Endothelial cell of umbilical vein (primary cell): ENCODE results near the gene CNN1. TPM values are rescaled to one million over a fixed set of nuclear protein-coding genes. Genes with fewer than 3 reads are reported as not detected.

Experiments used
- BruUV-seq: library from RNA; stranded (reverse); fragments of 400-500 nt; replicated peaks from 2 replicates; lab custom pipeline; 2021; lab: Mats Ljungman, UMichigan
- CTCF ChIA-PET: fragments of 300-600, 350-600 bp; sonication (Branson Sonifier 250); formaldehyde crosslinking; loops from one replicate; lab custom pipeline; 2021; ENCODE audit warnings: antibody characterized with exemption, inconsistent platforms; lab: Charles Lee
- POLR2A ChIA-PET: fragments of 300-600, 350-600 bp; sonication (Branson Sonifier 250); formaldehyde crosslinking; loops from one replicate; lab custom pipeline; 2021; ENCODE audit warnings: antibody characterized with exemption, inconsistent platforms; lab: Charles Lee
- DNase-seq: peaks from one replicate; pipeline ENCODE4 v3.0.0-alpha.2; 2011; ENCODE audit warnings: low read depth, low spot score
- FAIRE-seq: peaks from 2 replicates; lab custom pipeline; 2011; peaks lifted over from hg19 to GRCh38; lab: Jason Lieb, UNC
- H2AFZ ChIP-seq: 2 replicates; pipeline ENCODE4 v1.6.0; 2012; ENCODE audit warnings: low read depth, low read length, control low read depth, inconsistent platforms
- H3K27ac ChIP-seq: 2 replicates; pipeline ENCODE4 v1.5.1; 2011; ENCODE audit warnings: low read depth, mild to moderate bottlenecking, control low read depth, low read length, moderate library complexity; ENCODE audit not compliant: insufficient read depth
- H3K27me3 ChIP-seq, 2 experiments: 2 replicates each; pipeline versions ENCODE4 v1.6.0 to v1.6.1; 2011; ENCODE audit warnings: low read length in 2 of 2, mixed read lengths in 1 of 2; ENCODE audit not compliant: control insufficient read depth in 2 of 2, insufficient read depth in 2 of 2
- H3K36me3 ChIP-seq, 2 experiments: 2 replicates in 1 of 2; 3 replicates in 1 of 2; pipeline ENCODE4 v1.5.1; 2011; ENCODE audit warnings: low read length in 2 of 2, mild to moderate bottlenecking in 1 of 2, moderate library complexity in 1 of 2; ENCODE audit not compliant: control insufficient read depth in 2 of 2, insufficient read depth in 2 of 2; ENCODE audit errors: extremely low read depth in 1 of 2
- H3K4me1 ChIP-seq: 3 replicates; pipeline ENCODE4 v1.5.1; 2011; ENCODE audit warnings: mild to moderate bottlenecking, low read length; ENCODE audit not compliant: control insufficient read depth, insufficient read depth; ENCODE audit errors: extremely low read depth
- H3K4me2 ChIP-seq: 2 replicates; pipeline ENCODE4 v1.6.1; 2011; ENCODE audit warnings: low read length, control low read depth, mixed read lengths; ENCODE audit not compliant: insufficient read depth
- H3K4me3 ChIP-seq, 3 experiments: fragments of 200-600 bp in 1 of 3; sonication (generic), shearing (Covaris generic) in 1 of 3; replicated peaks in 1 of 3; 2 replicates each; pipeline ENCODE4 v1.5.1; 2011 to 2016; ENCODE audit warnings: control low read depth in 3 of 3, low read length in 3 of 3, mild to moderate bottlenecking in 2 of 3, inconsistent platforms in 1 of 3, low read depth in 1 of 3, moderate library complexity in 1 of 3; ENCODE audit not compliant: insufficient read depth in 1 of 3
- H3K79me2 ChIP-seq: 2 replicates; pipeline ENCODE4 v1.6.0; 2012; ENCODE audit warnings: low read length, inconsistent platforms; ENCODE audit not compliant: control insufficient read depth, insufficient read depth
- H3K9ac ChIP-seq: replicated peaks from 2 replicates; pipeline ENCODE3; 2011; ENCODE audit warnings: low read length, control low read depth; ENCODE audit not compliant: insufficient read depth; ENCODE audit errors: extremely low read depth
- H3K9me1 ChIP-seq: replicated peaks from 3 replicates; pipeline ENCODE4 v1.6.0; 2011; ENCODE audit warnings: mild to moderate bottlenecking, low read length; ENCODE audit not compliant: control insufficient read depth, insufficient read depth; ENCODE audit errors: extremely low read depth
- H3K9me3 ChIP-seq: replicated peaks from 2 replicates; pipeline ENCODE4 v1.5.1; 2012; ENCODE audit warnings: low read length, inconsistent platforms; ENCODE audit not compliant: control insufficient read depth, insufficient read depth
- H4K20me1 ChIP-seq: replicated peaks from 2 replicates; pipeline ENCODE3; 2011; ENCODE audit warnings: mild to moderate bottlenecking, low read length; ENCODE audit not compliant: control insufficient read depth, insufficient read depth; ENCODE audit errors: extremely low read depth
- EZH2 ChIP-seq: IDR thresholded peaks from 2 replicates; pipeline ENCODE4 v1.6.1; 2012; ENCODE audit warnings: borderline replicate concordance, low read depth, mild to moderate bottlenecking, moderate library complexity, low read length, inconsistent platforms; ENCODE audit not compliant: severe bottlenecking
- FOS ChIP-seq: IDR thresholded peaks from 2 replicates; pipeline ENCODE4 v1.6.1; 2011; ENCODE audit warnings: mild to moderate bottlenecking, low read length, moderate library complexity, borderline replicate concordance; ENCODE audit not compliant: insufficient read depth
- GATA2 ChIP-seq: IDR thresholded peaks from 2 replicates; pipeline ENCODE4 v1.7.0; 2011; ENCODE audit warnings: low read depth, mild to moderate bottlenecking, moderate library complexity, mixed read lengths, low read length; ENCODE audit not compliant: insufficient read length, insufficient read depth
- JUN ChIP-seq: IDR thresholded peaks from 2 replicates; pipeline ENCODE4 v1.6.1; 2011; ENCODE audit warnings: borderline replicate concordance, low read depth; ENCODE audit not compliant: insufficient read length, insufficient read depth
- MYC ChIP-seq: IDR thresholded peaks from one replicate; pipeline ENCODE4 v1.6.1; 2011; ENCODE audit warnings: mild to moderate bottlenecking, low read depth, low read length
- POLR2A ChIP-seq: IDR thresholded peaks from 2 replicates; pipeline ENCODE4 v1.6.1; 2012; ENCODE audit warnings: low read depth, mild to moderate bottlenecking, control low read depth, low read length
- POLR2AphosphoS5 ChIP-seq: IDR thresholded peaks from 2 replicates; pipeline ENCODE4 v1.6.1; 2012; ENCODE audit warnings: low read depth, mild to moderate bottlenecking, control low read depth, low read length, moderate library complexity; ENCODE audit not compliant: insufficient read depth
- dilution Hi-C: fragments of 300-500 bp; cut with MboI; formaldehyde crosslinking; loops from one replicate; pipeline ENCODE4 v1.15.0; 2019; ENCODE audit warnings: low sequenced_read_pairs; ENCODE audit not compliant: extremely low pct_ligation_motif_present
- intact Hi-C: fragments of 100-400 bp; cut with micrococcal nuclease; formaldehyde crosslinking; loops from one replicate; pipeline ENCODE4 v1.10.0; 2022
- polyA plus RNA-seq, 4 experiments: library from polyadenylated mRNA; depleted of rRNA in 3 of 4; stranded (reverse) in 3 of 4; unstranded in 1 of 4; fragments of >200 nt; gene quantifications; 2 replicates each; pipeline versions ENCODE4 v1.2.1 to v1.2.3, GENCODE V29; 2011 to 2012; ENCODE audit warnings: missing spikeins in 1 of 4
- total RNA-seq: library from RNA; stranded (reverse); gene quantifications from 2 replicates; pipeline ENCODE4 v1.2.3, GENCODE V29; 2021
- TF ChIP-seq, protein P1 (sequence below): IDR thresholded peaks from 2 replicates; pipeline ENCODE4 v1.6.1; 2011; ENCODE audit not compliant: insufficient read depth, insufficient read length
- TF ChIP-seq, protein P2 (sequence below), 2 donors: IDR thresholded peaks; 1 replicate in 1 of 2; 2 replicates in 1 of 2; pipeline ENCODE4 v1.5.1; 2011; ENCODE audit warnings: low read length in 2 of 2, mild to moderate bottlenecking in 2 of 2, moderate library complexity in 2 of 2, control low read depth in 1 of 2, inconsistent platforms in 1 of 2, low read depth in 1 of 2; ENCODE audit not compliant: insufficient read depth in 1 of 2; ENCODE audit errors: extremely low read depth in 1 of 2

CNN1 gene
- total and polyA plus RNA-seq, 2 donors (not counting 3 experiments of a cell fraction or from before 2014, with no cell fraction given), result 0.76 TPM; not detected in 1

DNA sequence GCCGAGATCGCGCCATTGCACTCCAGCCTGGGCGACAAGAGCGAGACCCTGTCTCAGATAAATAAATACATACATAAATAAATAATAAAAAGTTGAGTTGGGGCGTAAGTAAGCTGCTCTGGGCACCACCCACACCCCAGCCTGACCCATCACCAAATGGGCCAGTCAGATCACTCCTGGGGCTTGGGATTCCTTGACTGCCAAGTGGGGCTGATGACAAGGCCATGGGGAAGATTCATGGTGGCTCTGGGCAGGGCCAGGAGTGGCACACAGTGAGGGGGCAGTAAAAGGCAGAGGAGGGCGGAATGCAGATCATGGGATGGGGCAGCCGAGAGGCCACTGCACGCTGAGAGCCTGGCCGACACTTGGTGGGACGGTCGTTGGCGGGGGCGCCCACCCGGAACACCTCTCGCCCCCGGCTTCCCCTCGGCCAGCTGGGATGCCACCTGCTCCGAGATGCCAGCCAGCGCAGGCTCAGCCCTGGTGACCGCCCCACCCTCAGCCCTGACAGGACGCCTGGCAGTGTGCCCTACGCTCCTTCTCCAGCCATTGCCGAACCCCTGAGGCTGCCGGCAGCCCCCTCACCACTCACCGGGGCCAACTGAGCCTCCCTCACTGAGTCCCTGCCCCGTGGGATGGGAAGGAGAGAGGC lies 43.9 kb upstream of the CNN1 start:
- TF ChIP-seq MYC, result no peak
- TF ChIP-seq GATA2, result no peak
- no peak for TF ChIP-seq JUN
- no peak for TF ChIP-seq POLR2AphosphoS5
- no peak for TF ChIP-seq FOS
- TF ChIP-seq, protein P1, sequence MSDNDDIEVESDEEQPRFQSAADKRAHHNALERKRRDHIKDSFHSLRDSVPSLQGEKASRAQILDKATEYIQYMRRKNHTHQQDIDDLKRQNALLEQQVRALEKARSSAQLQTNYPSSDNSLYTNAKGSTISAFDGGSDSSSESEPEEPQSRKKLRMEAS, result no peak
- no peak for TF ChIP-seq POLR2A
- TF ChIP-seq EZH2, result no peak
- TF ChIP-seq, protein P2, sequence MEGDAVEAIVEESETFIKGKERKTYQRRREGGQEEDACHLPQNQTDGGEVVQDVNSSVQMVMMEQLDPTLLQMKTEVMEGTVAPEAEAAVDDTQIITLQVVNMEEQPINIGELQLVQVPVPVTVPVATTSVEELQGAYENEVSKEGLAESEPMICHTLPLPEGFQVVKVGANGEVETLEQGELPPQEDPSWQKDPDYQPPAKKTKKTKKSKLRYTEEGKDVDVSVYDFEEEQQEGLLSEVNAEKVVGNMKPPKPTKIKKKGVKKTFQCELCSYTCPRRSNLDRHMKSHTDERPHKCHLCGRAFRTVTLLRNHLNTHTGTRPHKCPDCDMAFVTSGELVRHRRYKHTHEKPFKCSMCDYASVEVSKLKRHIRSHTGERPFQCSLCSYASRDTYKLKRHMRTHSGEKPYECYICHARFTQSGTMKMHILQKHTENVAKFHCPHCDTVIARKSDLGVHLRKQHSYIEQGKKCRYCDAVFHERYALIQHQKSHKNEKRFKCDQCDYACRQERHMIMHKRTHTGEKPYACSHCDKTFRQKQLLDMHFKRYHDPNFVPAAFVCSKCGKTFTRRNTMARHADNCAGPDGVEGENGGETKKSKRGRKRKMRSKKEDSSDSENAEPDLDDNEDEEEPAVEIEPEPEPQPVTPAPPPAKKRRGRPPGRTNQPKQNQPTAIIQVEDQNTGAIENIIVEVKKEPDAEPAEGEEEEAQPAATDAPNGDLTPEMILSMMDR (IDR thresholded peaks at IDR 0.05; ENCODE audit: extremely low read depth in 1 of 2, insufficient read depth in 1 of 2, low read depth in 1 of 2, low read length in 2 of 2), result no peak
- Histone ChIP-seq H3K27me3 (no peaks in the 10 kb centered on the region), H3K79me2 (no peaks in the 10 kb centered on the region), H3K36me3 (peaks cover 3 to 9% of the 10 kb centered on the region in 2 experiments), H3K4me2 (no peak overlapping the region), H3K9ac (no peak overlapping the region), H3K9me1 (no peaks in the 10 kb centered on the region), H4K20me1 (no peaks in the 10 kb centered on the region), H3K27ac (no peak overlapping the region), H2AFZ (no peak overlapping the region), H3K4me3 (no peak overlapping the region), H3K4me1 (no peaks in the 10 kb centered on the region), H3K9me3 (no peaks in the 10 kb centered on the region)
- no TSS peak for BruUV-seq
- ChIA-PET CTCF (interaction anchor here (1.2 to 1.6 kb wide), 2 partner anchors 13 to 94 kb away, joined by 3 to 4 read pairs; no protein-coding TSS in a partner anchor), POLR2A (no interaction called here)
- dilution Hi-C loops (no loop called here), intact Hi-C loops (loop anchor here (5.0 kb wide), 1 partner anchor 43 kb away; the partner anchor contains the start of gene CNN1)
- no peak for FAIRE-seq
- DNase-seq, result no peak
